ENCODE measurements around the gene PKD2L1.
"Not testable (repeated sequence)": the region's sequence is repeated elsewhere in the genome, so short reads cannot be mapped to it uniquely, and the experiment has no call there.

The PKD2L1 gene

DNA sequence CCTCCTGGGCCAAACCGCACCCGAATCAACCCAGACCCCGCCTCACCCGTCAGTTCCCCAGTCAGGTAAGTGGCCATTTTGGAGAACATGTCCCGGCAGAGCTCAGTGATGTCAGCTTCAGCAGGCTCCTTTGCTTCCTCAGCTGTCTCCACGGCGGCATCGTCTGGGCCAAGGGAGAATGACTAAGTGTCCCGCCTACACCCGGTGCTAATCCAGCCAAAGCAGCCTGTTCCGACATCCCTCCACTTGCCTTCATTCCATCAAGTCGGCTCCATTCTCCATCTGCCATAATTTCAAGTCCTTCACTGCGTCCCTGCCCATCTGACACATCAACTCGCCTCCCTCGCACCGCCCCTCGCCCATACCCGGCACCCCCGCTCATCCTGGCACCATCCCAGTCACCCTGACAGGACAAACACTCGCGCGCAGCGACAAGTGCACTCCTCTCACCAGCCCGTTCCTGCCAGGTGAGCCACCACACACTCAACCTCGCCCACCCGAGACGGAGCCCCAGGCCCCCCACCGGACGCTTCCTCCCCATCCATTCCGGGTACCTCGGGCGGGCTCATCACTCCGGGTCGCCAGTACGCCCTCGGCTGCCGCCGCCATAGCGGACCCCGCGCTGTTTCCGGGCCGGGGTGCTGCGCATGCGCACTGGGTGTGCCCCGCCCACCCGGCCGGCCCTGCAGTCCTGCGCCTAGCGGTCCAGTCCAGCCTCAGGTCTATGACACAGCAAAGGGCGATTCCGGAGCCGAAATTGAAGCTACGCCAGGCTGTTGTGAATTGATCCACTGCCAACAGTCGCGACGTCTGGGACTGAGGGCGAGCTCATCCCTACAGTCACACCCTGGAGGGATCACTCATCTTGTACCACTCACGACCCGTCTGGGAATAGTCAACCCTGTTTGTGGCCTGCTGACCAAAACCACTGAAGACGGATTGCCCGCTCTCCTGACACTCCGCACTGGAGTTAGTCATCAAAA, 43.7 kb downstream of the PKD2L1 start, which contains the start of gene BLOC1S2:
BLOC1S2 (minus strand) TSS at position 630 of the 983 bp plus-strand sequence; CDS start at position 609, 21 bp downstream.
- DNase-seq, result peak; percentile 44 to 78 (median 63)

DNA sequence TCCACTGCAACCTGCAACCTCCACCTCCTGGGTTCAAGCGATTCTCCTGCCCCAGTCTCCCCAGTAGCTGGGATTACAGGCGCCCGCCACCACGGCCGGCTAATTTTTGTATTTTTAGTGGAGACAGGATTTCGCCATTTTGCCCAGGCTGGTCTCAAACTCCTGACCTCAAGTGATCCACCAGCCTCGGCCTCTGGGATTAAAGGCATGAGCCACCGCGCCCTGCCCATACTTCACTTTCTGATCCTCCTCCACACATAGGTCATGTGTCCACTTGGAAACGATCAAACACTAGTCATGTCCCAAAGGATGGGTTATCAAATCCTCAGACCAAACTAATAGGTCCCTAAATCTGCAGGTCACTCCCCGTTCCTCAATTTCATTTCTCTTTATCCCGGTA, 44.7 kb downstream of the PKD2L1 start:
- not testable (repeated sequence) for DNase-seq

DNA sequence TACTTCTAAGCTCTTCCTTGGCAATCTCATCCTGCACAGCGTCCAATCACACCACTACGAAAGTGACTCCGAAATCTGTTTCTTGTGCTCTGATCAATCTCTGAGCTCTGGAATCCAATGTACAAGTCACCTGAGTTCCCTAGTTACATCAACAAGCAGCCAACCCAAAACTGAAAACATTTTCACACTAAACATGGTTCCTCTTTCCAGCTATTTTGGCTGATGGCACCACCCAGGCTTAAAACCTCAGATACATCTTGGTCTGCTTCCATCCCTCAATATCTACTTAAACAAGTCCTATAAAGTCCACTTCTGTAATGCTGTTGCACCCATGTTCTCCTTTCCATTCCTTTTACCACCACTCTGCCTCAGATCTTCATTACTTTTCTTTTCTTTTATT, 47.1 kb downstream of the PKD2L1 start:
- no peak for DNase-seq

DNA sequence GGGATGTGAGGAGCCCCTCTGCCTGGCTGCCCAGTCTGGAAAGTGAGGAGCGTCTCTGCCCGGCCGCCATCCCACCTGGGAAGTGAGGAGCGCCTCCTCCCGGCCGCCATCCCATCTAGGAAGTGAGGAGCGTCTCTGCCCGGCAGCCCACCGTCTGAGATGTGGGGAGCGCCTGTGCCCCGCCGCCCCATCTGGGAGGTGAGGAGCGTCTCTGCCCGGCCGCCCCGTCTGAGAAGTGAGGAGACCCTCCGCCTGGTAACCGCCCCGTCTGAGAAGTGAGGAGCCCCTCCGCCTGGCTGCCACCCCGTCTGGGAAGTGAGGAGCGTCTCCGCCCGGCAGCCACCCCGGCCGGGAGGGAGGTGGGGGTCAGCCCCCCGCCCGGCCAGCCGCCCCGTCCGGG, 53.1 kb downstream of the PKD2L1 start:
- not testable (repeated sequence) for DNase-seq

DNA sequence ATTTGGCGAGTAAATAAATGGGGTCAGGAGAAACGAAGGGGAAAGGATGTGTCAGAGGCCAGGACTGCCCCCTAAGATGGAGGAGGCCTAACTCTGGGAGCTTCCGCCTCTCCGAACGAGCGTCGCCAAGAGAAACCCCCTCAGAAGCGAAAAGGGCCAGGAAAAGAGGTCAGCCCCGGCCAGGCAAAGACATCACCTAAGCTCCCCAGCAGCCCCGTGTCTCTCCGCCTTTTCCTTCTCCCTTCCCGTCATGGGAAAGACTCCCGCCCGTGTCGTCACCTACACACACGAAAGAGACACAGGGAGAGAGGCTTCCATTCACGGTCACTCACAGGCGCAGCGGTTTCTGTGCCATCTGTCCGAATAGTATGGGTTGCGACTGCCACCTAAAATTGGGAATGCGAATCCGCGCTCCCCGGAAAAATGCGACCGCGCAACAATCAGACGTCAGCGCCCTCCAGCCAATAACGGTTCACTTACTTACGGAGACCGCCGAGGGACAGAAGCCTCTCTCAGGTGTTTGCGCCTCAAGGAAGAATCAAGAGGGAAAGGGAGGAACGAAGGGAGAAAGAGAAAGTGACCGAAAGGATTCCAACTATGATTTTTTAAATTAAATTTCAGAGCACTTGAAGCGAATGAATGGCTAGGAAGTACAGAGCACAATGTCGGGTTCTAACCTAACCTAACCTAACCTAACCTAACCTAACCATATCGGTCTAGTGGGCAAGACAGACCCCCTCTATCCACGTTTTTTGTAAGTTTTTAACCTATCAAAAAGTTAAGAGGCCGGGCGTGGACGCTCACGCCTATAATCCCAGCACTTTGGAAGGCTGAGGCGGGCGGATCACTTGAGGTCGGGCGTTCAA, 62.6 kb downstream of the PKD2L1 start, which contains the start of gene CWF19L1:
CWF19L1 (minus strand) TSS at position 400 of the 866 bp plus-strand sequence; CDS start at position 355, 45 bp downstream.
- DNase-seq, result peak; percentile 71 to 85 (median 74)

DNA sequence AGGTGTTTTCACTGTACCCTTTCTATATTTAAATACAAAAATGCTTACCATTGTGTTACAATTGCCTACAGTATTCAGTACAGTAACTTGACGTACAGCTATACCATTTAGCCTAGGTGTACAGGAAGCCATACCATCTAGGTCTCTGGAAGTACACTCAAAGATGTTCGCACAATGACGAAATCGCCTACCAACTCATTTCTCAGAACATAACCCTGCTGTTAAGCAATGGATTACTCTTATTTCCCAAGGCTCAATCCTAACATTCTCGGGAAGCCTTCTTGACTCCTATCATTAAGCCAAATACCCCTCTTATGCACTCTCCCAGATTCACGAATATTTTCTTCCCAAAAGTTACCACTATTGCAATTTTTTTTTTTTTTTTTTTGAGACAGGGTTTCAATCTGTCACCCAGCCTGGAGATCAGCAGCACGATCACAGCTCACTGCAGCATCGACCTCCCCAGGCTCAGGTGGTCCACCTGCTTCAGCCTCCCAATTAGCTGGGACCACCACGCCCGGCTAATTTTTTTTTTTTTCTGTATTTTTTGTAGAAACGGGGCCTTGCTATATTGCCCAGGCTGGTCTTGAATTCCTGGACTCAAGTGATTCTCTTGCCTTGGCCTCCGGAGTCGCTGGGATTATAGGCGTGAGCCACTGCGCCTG, 64.1 kb downstream of the PKD2L1 start:
- DNase-seq, result no peak

DNA sequence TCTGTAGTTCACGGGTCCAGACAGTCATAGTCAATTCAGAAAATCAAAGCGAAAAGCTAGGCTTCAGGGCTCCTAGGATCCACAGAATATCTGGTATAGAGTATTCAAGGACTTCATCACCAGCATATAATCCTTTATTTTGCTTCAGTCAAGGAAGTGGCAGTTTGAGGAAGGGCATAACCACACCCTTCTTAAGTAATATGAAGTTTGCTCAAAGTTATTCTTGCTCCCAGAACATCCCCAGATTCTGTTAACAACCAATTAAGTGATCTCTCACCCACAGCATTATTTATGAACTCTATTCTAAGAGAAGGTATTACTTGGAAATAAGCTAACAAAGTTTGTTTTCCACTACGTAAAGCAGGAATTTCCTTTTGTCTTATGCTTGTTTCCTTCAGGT, 75.8 kb downstream of the PKD2L1 start:
- no peak for DNase-seq

DNA sequence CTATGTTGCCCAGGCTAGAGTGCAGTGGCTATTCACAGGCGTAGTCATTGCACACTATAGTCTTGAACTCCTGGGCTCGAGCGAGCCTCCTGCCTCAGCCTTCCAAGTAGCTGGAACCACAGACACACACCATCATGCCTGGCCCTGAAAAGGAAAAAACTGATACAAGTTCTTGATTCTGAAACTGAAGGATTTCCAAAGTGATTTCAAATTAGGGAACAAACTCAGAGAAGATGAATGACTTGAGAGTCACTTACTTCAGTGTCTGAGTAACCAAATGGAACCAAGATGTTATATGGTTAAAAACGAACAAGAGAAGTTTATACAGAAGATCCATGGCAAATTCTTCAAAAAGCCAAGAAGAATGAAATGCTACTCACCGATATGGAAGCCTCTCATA, 77.0 kb downstream of the PKD2L1 start:
- no peak for DNase-seq

DNA sequence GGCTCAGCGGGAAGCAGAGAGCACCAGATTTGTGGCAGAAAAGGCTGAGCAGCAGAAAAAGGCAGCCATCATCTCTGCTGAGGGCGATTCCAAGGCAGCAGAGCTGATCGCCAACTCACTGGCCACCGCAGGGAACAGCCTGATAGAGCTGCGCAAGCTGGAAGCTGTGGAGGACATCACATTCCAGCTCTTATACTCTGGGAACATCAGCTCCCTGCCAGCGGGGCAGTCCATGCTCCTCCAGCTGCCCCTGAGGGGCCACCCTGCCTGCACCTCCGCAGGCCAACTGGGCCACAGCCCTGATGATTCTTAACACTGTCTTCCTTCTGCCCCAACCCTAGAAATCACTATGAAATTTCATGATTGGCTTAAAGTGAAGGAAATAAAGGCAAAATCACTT, 81.2 kb downstream of the PKD2L1 start:
- DNase-seq, result no peak

DNA sequence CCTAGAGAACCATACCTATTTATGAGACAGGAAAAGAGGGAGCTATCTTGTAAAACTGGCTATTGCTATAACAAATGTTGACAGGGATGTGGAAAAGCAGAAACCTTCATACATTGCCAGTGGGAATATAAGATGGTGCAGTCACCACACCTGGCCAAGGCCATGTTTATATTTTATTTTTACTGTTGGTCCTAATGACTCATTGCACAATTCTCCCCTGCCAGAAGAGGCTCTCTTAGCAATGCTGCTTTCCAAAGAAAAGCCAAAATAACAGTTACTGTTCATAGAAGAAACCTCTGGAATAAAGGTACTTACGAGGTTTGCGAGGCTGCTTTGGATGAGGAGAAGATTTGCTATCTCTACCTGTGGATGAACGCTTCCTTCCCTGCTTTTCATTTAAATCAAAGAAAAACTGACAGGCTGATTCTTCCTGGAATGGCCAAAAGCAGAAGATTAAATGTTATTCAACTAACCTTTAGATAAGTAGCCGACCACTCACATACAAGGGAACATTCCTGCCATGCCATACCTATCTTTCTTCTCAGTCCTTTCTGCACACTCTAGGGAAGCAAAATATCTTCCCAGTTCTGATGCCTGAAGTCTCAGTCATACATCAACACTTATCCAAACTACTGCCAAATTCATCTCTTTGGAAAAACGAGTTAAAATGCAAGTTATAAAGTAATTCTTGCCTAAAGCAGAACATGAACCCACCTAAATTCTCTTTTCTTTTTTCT, 84.4 kb downstream of the PKD2L1 start:
- DNase-seq, result no peak

DNA sequence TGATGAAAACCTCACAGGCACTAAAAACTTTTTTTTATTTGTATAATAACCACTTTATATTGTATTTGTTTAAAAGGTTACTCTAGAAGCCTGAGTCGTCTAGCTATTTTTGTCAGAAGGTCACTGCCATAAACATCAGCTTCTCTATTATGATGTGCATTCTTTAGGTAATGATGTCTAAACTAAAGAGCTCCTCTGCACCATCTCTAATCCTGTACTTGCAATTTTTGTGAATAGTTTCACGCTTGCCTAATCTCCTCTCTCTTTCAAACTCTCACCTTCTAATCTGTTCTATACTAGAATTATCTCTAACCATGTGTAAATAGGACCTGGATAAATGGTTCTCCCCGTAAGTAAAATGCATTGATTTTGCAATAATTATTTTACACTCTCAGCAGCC, 90.2 kb downstream of the PKD2L1 start:
- DNase-seq, result no peak

DNA sequence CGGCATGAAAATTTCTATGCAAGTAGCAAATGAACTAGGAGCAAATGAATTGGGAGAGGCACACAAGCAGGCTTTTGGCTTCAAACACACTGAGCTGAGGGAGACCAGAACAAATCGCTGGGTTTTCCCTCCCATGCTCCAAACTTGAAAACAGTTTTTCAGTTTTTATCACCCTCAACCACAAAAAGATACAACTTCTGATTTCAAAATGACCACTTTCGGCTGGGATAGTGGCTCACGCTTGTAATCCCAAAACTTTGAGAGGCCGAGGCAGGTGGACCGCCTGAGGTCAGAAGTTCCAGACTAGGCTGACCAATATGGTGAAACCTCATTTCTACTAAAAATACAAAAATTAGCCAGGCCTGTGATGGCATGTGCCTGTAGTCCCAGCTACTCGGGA, 91.6 kb downstream of the PKD2L1 start:
- no peak for DNase-seq
